ENCODE data around the gene MBD5. TPM values are rescaled to one million over a fixed set of nuclear protein-coding genes. Genes with fewer than 3 reads are reported as not detected.

The MBD5 gene
- total RNA-seq, 2 experiments from 2014 or later, result 13.8 to 46.3 TPM

DNA sequence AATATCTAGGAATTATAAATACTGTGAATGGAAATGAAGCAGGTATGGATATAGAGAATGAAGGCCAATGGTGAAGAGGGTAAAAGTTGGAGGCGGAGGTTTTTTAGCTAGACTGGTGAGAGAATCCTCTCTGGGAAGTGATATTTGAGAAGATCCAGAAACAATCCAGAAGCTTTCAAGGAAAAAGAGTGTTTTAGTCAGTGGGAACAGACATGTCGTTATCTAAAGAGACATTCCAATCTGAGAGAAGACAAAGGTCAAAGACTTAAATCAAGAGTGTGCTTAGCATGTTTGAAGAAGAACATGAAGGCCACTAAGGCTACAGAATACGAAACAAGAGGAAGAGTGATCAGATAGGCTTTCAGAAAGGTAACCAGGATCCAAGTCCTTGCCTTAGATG is 211.0 kb downstream of the MBD5 start:
- no peak overlapping the region for H3K27ac ChIP-seq (ENCODE audit: low read depth, low read length, poor library complexity, severe bottlenecking)
- no peaks in the 10 kb centered on the region for H3K9me2 ChIP-seq (ENCODE audit: insufficient read depth, low read length)
- H2AFZ ChIP-seq (ENCODE audit: low read length), result no peak overlapping the region
- no peaks in the 10 kb centered on the region for H3K36me3 ChIP-seq (ENCODE audit: insufficient read depth, low read length)
- H4K20me1 ChIP-seq (ENCODE audit: insufficient read depth, low read length), result no peaks in the 10 kb centered on the region
- intact Hi-C loops (cut with micrococcal nuclease; ENCODE audit: unreplicated experiment), result no loop called here
- TF ChIP-seq EZH2phosphoT487 (IDR thresholded peaks at IDR 0.05; ENCODE audit: borderline replicate concordance, low read depth, low read length), result no peak
- TF ChIP-seq, protein P1, sequence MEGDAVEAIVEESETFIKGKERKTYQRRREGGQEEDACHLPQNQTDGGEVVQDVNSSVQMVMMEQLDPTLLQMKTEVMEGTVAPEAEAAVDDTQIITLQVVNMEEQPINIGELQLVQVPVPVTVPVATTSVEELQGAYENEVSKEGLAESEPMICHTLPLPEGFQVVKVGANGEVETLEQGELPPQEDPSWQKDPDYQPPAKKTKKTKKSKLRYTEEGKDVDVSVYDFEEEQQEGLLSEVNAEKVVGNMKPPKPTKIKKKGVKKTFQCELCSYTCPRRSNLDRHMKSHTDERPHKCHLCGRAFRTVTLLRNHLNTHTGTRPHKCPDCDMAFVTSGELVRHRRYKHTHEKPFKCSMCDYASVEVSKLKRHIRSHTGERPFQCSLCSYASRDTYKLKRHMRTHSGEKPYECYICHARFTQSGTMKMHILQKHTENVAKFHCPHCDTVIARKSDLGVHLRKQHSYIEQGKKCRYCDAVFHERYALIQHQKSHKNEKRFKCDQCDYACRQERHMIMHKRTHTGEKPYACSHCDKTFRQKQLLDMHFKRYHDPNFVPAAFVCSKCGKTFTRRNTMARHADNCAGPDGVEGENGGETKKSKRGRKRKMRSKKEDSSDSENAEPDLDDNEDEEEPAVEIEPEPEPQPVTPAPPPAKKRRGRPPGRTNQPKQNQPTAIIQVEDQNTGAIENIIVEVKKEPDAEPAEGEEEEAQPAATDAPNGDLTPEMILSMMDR (conservative IDR thresholded peaks at IDR 0.05; ENCODE audit: low read length), result no peak
- H3K4me3 ChIP-seq (ENCODE audit: low read depth, low read length, poor library complexity, severe bottlenecking), result no peak overlapping the region
- no peaks in the 10 kb centered on the region for H3K79me2 ChIP-seq (ENCODE audit: insufficient read depth, low read depth, low read length)
- no peak for DNase-seq (ENCODE audit: low spot score)
- H3K4me2 ChIP-seq (ENCODE audit: low read length), result no peak overlapping the region
- BruUV-seq (replicated peaks), result no TSS peak
- H3K9me3 ChIP-seq (ENCODE audit: low read length), result no peaks in the 10 kb centered on the region
- ChIA-PET POLR2A (no interaction called here), CTCF (ENCODE audit: unreplicated experiment) (no interaction called here)
- no peaks in the 10 kb centered on the region for H3K4me1 ChIP-seq (ENCODE audit: insufficient read depth, low read length, poor library complexity, severe bottlenecking)

DNA sequence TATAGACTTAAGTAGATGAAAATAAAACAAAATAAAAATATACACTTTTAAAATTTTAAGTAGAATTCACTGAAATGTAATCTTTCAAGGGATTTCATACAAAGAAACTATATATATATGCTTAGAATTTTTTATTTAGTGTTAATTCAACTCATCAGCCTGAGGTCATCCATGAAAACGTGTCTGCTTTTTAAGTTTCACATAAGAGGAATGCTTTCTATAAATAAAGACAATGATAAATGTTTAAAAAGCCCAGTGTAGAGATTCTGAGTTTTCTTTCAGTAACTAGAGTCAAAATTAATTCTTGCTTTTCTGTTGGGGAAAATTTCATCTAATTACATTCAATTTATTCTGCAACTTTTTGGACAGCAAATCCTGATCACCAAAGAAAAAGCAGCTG is 213.3 kb downstream of the MBD5 start:
- H4K20me1 ChIP-seq (ENCODE audit: insufficient read depth, low read length), result no peaks in the 10 kb centered on the region

DNA sequence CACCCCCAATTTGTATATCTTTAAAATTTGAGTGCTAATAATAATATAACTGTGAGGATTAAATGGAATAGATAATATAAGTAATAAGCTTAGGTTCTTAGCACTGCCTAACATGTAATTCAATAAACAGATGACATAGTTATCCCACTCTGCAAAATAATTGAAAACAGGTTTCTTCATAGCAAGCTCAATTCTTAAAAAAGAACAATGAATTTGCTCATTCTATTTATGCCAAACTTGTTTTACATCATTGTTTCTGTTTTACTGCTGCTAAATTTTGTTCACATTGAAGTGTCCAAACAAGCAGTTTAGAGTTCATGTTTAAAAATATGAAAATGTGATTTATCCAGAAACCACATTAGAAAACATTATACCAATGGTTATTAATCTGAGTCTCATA is 217.0 kb downstream of the MBD5 start:
- no TSS peak for BruUV-seq (replicated peaks)
- Histone ChIP-seq H3K9me2 (ENCODE audit: insufficient read depth, low read length) (no peaks in the 10 kb centered on the region), H3K27ac (ENCODE audit: low read depth, low read length, poor library complexity, severe bottlenecking) (no peak overlapping the region), H4K20me1 (ENCODE audit: insufficient read depth, low read length) (no peaks in the 10 kb centered on the region), H3K4me2 (ENCODE audit: low read length) (no peak overlapping the region), H3K4me1 (ENCODE audit: insufficient read depth, low read length, poor library complexity, severe bottlenecking) (no peaks in the 10 kb centered on the region), H2AFZ (ENCODE audit: low read length) (no peak overlapping the region), H3K79me2 (ENCODE audit: insufficient read depth, low read depth, low read length) (no peaks in the 10 kb centered on the region), H3K36me3 (ENCODE audit: insufficient read depth, low read length) (no peaks in the 10 kb centered on the region), H3K4me3 (ENCODE audit: low read depth, low read length, poor library complexity, severe bottlenecking) (no peak overlapping the region), H3K9me3 (ENCODE audit: low read length) (no peaks in the 10 kb centered on the region)
- DNase-seq (ENCODE audit: low spot score), result no peak
- intact Hi-C loops (cut with micrococcal nuclease; ENCODE audit: unreplicated experiment), result no loop called here
- TF ChIP-seq, protein P1 (conservative IDR thresholded peaks at IDR 0.05; ENCODE audit: low read length), result no peak
- TF ChIP-seq EZH2phosphoT487 (IDR thresholded peaks at IDR 0.05; ENCODE audit: borderline replicate concordance, low read depth, low read length), result no peak
- ChIA-PET CTCF (ENCODE audit: unreplicated experiment) (no interaction called here), POLR2A (no interaction called here)

More for the DNA sequence above, 213.3 kb downstream of the MBD5 start:
- H2AFZ ChIP-seq (ENCODE audit: low read length), result no peak overlapping the region
- no TSS peak for BruUV-seq (replicated peaks)
- H3K27ac ChIP-seq (ENCODE audit: low read depth, low read length, poor library complexity, severe bottlenecking), result no peak overlapping the region
- H3K4me3 ChIP-seq (ENCODE audit: low read depth, low read length, poor library complexity, severe bottlenecking), result no peak overlapping the region
- H3K36me3 ChIP-seq (ENCODE audit: insufficient read depth, low read length), result no peaks in the 10 kb centered on the region
- no peaks in the 10 kb centered on the region for H3K79me2 ChIP-seq (ENCODE audit: insufficient read depth, low read depth, low read length)
- H3K9me3 ChIP-seq (ENCODE audit: low read length), result no peaks in the 10 kb centered on the region
- TF ChIP-seq, protein P1 (conservative IDR thresholded peaks at IDR 0.05; ENCODE audit: low read length), result no peak
- TF ChIP-seq EZH2phosphoT487 (IDR thresholded peaks at IDR 0.05; ENCODE audit: borderline replicate concordance, low read depth, low read length), result no peak
- H3K4me1 ChIP-seq (ENCODE audit: insufficient read depth, low read length, poor library complexity, severe bottlenecking), result no peaks in the 10 kb centered on the region
- H3K9me2 ChIP-seq (ENCODE audit: insufficient read depth, low read length), result no peaks in the 10 kb centered on the region
- POLR2A ChIA-PET, result no interaction called here
- no peak overlapping the region for H3K4me2 ChIP-seq (ENCODE audit: low read length)
- no peak for DNase-seq (ENCODE audit: low spot score)
- CTCF ChIA-PET (ENCODE audit: unreplicated experiment), result no interaction called here
- intact Hi-C loops (cut with micrococcal nuclease; ENCODE audit: unreplicated experiment), result no loop called here
